Measurements from ENCODE around the gene KDM5A. TPM values are rescaled to one million over a fixed set of nuclear protein-coding genes. Genes with fewer than 3 reads are reported as not detected.

The KDM5A gene
- total and polyA plus RNA-seq, 12 donors: 5.5 to 104 (median 58.3) TPM

- H3K9me3 ChIP-seq (replicated peaks in 1 of 3): no peaks in the 10 kb centered on the region
- H3K4me3 ChIP-seq: no peak overlapping the region
- no peaks in the 10 kb centered on the region for H3K27me3 ChIP-seq
- 41 to 52% (median 46%) methylated on average over 7 of the region's 7 CpGs for WGBS, 4 donors
- no peak overlapping the region for H3K27ac ChIP-seq
- DNase-seq: no peak
- no peaks in the 10 kb centered on the region for H3K4me1 ChIP-seq (replicated peaks in 1 of 2)
- intact Hi-C loops (cut with DNase I): no loop called here
- TF ChIP-seq POLR2A (IDR thresholded peaks at IDR 0.05) (no peak), CTCF (IDR thresholded peaks at IDR 0.05) (no peak)
- no peaks in the 10 kb centered on the region for H3K36me3 ChIP-seq (replicated peaks in 1 of 2)
These were observed 120.7 kb downstream of the KDM5A start for GRCh38 chr12:268483-268840.

- Histone ChIP-seq H3K9me3 (replicated peaks in 1 of 3) (no peaks in the 10 kb centered on the region), H3K4me1 (replicated peaks in 1 of 2) (no peaks in the 10 kb centered on the region), H3K27ac (no peak overlapping the region), H3K4me3 (no peak overlapping the region), H3K27me3 (no peaks in the 10 kb centered on the region), H3K36me3 (replicated peaks in 1 of 2) (no peaks in the 10 kb centered on the region)
- TF ChIP-seq POLR2A (IDR thresholded peaks at IDR 0.05) (no peak), CTCF (IDR thresholded peaks at IDR 0.05) (no peak)
- 50 to 59% (median 54%) methylated on average over 14 of the region's 14 CpGs for WGBS, 4 donors
- intact Hi-C loops (cut with DNase I): no loop called here
- DNase-seq: no peak
These were observed 121.3 kb downstream of the KDM5A start for GRCh38 chr12:267581-268482.

GRCh38 chr12:265096-265495, 124.0 kb downstream of the KDM5A start:
- TF ChIP-seq CTCF (IDR thresholded peaks at IDR 0.05) (no peak), POLR2A (IDR thresholded peaks at IDR 0.05) (no peak)
- Histone ChIP-seq H3K4me1 (replicated peaks in 1 of 2) (no peaks in the 10 kb centered on the region), H3K27me3 (no peaks in the 10 kb centered on the region), H3K27ac (no peak overlapping the region), H3K9me3 (replicated peaks in 1 of 3) (no peaks in the 10 kb centered on the region), H3K4me3 (no peak overlapping the region), H3K36me3 (replicated peaks in 1 of 2) (no peaks in the 10 kb centered on the region)
- intact Hi-C loops (cut with DNase I): no loop called here
- no peak for DNase-seq
- WGBS, 4 donors: 31 to 50% (median 40%) methylated on average over 3 of the region's 3 CpGs

- TF ChIP-seq CTCF (IDR thresholded peaks at IDR 0.05) (no peak), POLR2A (IDR thresholded peaks at IDR 0.05) (no peak)
- H3K4me1 ChIP-seq (replicated peaks in 1 of 2): no peaks in the 10 kb centered on the region
- no peak for DNase-seq
- intact Hi-C loops (cut with DNase I): no loop called here
- 64 to 76% (median 70%) methylated on average over 3 of the region's 3 CpGs for WGBS, 4 donors
- no peaks in the 10 kb centered on the region for H3K9me3 ChIP-seq (replicated peaks in 1 of 3)
- no peak overlapping the region for H3K4me3 ChIP-seq
- H3K27me3 ChIP-seq: peaks cover 6% of the 10 kb centered on the region
- H3K36me3 ChIP-seq (replicated peaks in 1 of 2): no peaks in the 10 kb centered on the region
- no peak overlapping the region for H3K27ac ChIP-seq
These were observed 124.9 kb downstream of the KDM5A start for GRCh38 chr12:264269-264668.

All from adrenal gland (tissue), 12 donors.